ENCODE results near the gene TBCD.
A peak's percentile ranks its signal among the peaks of the same experiment; 100 is the strongest.

DNA sequence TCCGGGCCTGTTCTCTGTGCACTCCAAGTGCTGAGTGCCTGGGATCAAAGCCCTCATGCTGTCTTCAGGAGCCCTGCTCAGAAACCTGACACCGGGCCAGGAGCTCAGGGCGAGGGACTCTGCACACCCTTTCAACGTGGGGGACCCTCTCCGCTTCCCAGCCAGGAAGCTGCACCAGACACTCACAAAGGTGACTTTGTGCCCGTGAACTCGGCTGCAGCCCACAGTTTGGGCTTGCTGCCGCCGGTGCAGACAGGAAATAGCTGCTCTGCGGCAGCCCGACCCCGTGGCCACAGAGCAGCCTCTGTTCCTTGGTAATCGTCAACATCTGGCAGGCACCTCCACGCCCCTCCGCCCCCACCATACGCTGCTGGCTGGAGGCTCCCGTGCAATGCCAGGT is 234.1 kb downstream of the TBCD start:
- TF ChIP-seq, protein P1, sequence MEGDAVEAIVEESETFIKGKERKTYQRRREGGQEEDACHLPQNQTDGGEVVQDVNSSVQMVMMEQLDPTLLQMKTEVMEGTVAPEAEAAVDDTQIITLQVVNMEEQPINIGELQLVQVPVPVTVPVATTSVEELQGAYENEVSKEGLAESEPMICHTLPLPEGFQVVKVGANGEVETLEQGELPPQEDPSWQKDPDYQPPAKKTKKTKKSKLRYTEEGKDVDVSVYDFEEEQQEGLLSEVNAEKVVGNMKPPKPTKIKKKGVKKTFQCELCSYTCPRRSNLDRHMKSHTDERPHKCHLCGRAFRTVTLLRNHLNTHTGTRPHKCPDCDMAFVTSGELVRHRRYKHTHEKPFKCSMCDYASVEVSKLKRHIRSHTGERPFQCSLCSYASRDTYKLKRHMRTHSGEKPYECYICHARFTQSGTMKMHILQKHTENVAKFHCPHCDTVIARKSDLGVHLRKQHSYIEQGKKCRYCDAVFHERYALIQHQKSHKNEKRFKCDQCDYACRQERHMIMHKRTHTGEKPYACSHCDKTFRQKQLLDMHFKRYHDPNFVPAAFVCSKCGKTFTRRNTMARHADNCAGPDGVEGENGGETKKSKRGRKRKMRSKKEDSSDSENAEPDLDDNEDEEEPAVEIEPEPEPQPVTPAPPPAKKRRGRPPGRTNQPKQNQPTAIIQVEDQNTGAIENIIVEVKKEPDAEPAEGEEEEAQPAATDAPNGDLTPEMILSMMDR (IDR thresholded peaks at IDR 0.05) = no peak
- TF ChIP-seq POLR2AphosphoS5 (IDR thresholded peaks at IDR 0.05) (peak in 2 of 3 donors; percentile 13 to 64), POLR2A (IDR thresholded peaks at IDR 0.05) (no peak)

Data from breast epithelium (tissue), 3 donors.